ENCODE measurements around the gene E4F1.

GRCh38 chr16:2216330-2216729 lies 7.1 kb upstream of the E4F1 start:
- TF ChIP-seq CTCF (IDR thresholded peaks at IDR 0.05 in 4 of 5, conservative IDR thresholded peaks at IDR 0.05 in 1 of 5) (no peak), POLR2A (IDR thresholded peaks at IDR 0.05) (no peak)

Measured in gastrocnemius medialis (tissue), 4 donors.